A673 (cell line): ENCODE data around the gene TOM1L2. TPM values are rescaled to one million over a fixed set of nuclear protein-coding genes. Genes with fewer than 3 reads are reported as not detected.

Experiments used
- BruUV-seq: library from RNA; stranded (reverse); fragments of 400-500 nt; replicated peaks from 2 replicates; lab custom pipeline; 2021; lab: Mats Ljungman, UMichigan
- CTCF ChIA-PET: fragments of 300-600 bp; sonication (Branson Sonifier 250); formaldehyde crosslinking; loops from one replicate; lab custom pipeline; 2022; ENCODE audit warnings: antibody characterized with exemption; lab: Charles Lee
- POLR2A ChIA-PET: fragments of 300-600 bp; sonication (Branson Sonifier 250); formaldehyde crosslinking; loops from one replicate; lab custom pipeline; 2022; ENCODE audit warnings: antibody characterized with exemption; ENCODE audit not compliant: low non-redundant PET; lab: Charles Lee
- DNase-seq: peaks from one replicate; pipeline ENCODE4 v3.0.0-alpha.2; 2015; ENCODE audit warnings: low spot score
- H3K27ac ChIP-seq: fragments of 200-600 bp; sonication (generic); 2 replicates; pipeline ENCODE4 v1.5.1; 2016; ENCODE audit warnings: mixed run types, low read depth, mild to moderate bottlenecking, mixed read lengths, antibody characterized with exemption, low read length; ENCODE audit not compliant: poor library complexity, severe bottlenecking
- H3K27me3 ChIP-seq: fragments of 200-600 bp; sonication (generic); replicated peaks from 2 replicates; pipeline ENCODE4 v1.6.1; 2017; ENCODE audit warnings: mixed run types, low read depth, mild to moderate bottlenecking, mixed read lengths, antibody characterized with exemption, low read length; ENCODE audit not compliant: insufficient read depth, poor library complexity
- H3K36me3 ChIP-seq: fragments of 200-600 bp; sonication (generic); 2 replicates; pipeline ENCODE4 v1.6.1; 2016; ENCODE audit warnings: mixed run types, mild to moderate bottlenecking, mixed read lengths, antibody characterized with exemption, low read length; ENCODE audit not compliant: insufficient read depth, poor library complexity, severe bottlenecking
- H3K4me1 ChIP-seq: fragments of 200-600 bp; sonication (generic); 2 replicates; pipeline ENCODE4 v1.6.1; 2017; ENCODE audit warnings: mixed run types, mild to moderate bottlenecking, mixed read lengths, antibody characterized with exemption, low read length; ENCODE audit not compliant: insufficient read depth, poor library complexity, severe bottlenecking
- H3K4me3 ChIP-seq: fragments of 200-600 bp; sonication (generic); 2 replicates; pipeline ENCODE4 v1.5.1; 2016; ENCODE audit warnings: low read depth, mixed run types, mild to moderate bottlenecking, mixed read lengths, low read length; ENCODE audit not compliant: poor library complexity, severe bottlenecking
- H3K9me3 ChIP-seq: fragments of 200-600 bp; sonication (generic); 2 replicates; pipeline ENCODE4 v1.6.1; 2016; ENCODE audit warnings: mixed run types, low read depth, mild to moderate bottlenecking, mixed read lengths, antibody characterized with exemption, low read length; ENCODE audit not compliant: poor library complexity, severe bottlenecking
- CTCF ChIP-seq: fragments of 300-800, 200-600 bp; sonication (generic); conservative IDR thresholded peaks from 2 replicates; pipeline ENCODE4 v1.5.1; 2017; ENCODE audit warnings: low read depth, mild to moderate bottlenecking, antibody characterized with exemption, low read length, moderate library complexity, mixed read lengths
- EZH2 ChIP-seq: fragments of 200-600 bp; sonication (generic); IDR thresholded peaks from 2 replicates; pipeline ENCODE4 v1.6.1; 2017; ENCODE audit warnings: borderline replicate concordance, low read depth, mild to moderate bottlenecking, mixed read lengths, antibody characterized with exemption, low read length; ENCODE audit not compliant: poor library complexity, severe bottlenecking
- intact Hi-C: fragments of 100-400 bp; cut with micrococcal nuclease; formaldehyde crosslinking; loops from one replicate; pipeline ENCODE4 v1.10.0; 2022; ENCODE audit not compliant: unreplicated experiment
- total RNA-seq: library from RNA; stranded (reverse); gene quantifications from 2 replicates; pipeline ENCODE4 v1.2.3, GENCODE V29; 2021

TOM1L2 gene
- total RNA-seq, 1 experiment from 2014 or later: 10.0 TPM

DNA sequence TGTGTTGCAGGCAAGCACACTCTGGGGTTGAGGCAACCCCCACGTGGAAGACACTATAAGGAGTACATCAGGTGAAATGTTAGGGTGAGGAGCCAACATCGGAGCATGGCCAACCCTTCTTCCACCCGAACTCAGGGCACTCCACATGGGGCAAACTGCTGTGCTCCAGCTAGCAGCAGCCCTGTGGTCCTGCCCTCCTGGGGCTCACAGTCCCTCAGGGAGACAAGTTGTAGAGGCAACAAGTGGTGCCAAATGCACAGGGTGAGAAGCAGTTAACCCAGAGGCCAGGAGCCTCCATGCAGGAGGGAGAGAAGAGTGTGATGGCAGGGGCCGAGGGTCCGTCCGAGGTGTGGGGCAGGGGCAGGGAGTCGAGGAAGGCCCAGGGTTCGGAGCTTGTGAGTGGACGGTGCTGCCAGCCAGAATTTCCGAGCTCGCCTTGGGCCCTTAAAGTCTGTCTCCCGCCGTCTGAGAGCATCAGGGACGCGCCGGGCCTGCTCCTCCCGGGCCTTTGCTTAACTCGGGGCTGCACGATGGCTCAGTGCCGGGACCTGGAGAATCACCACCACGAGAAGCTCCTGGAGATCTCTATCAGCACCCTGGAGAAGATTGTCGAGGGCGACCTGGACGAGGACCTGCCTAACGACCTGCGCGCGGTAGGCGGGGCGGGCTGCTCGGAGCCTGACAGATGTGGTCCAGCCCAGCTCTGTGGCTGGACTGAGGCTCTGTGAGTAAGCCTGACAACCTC, 34.5 kb upstream of the TOM1L2 start:
- no peak for DNase-seq
- intact Hi-C loops: no loop called here
- Histone ChIP-seq H3K4me1 (no peaks in the 10 kb centered on the region), H3K27me3 (no peaks in the 10 kb centered on the region), H3K27ac (no peak overlapping the region), H3K4me3 (no peak overlapping the region), H3K36me3 (no peaks in the 10 kb centered on the region), H3K9me3 (no peaks in the 10 kb centered on the region)
- POLR2A ChIA-PET: no interaction called here
- CTCF ChIA-PET: no interaction called here
- TF ChIP-seq CTCF (no peak), EZH2 (no peak)
- no TSS peak for BruUV-seq

- Histone ChIP-seq H3K36me3 (no peaks in the 10 kb centered on the region), H3K9me3 (no peaks in the 10 kb centered on the region), H3K4me3 (no peak overlapping the region), H3K27me3 (no peaks in the 10 kb centered on the region), H3K27ac (no peak overlapping the region), H3K4me1 (no peaks in the 10 kb centered on the region)
- intact Hi-C loops: no loop called here
- BruUV-seq: no TSS peak
- ChIA-PET POLR2A (no interaction called here), CTCF (no interaction called here)
- TF ChIP-seq CTCF (no peak), EZH2 (no peak)
- no peak for DNase-seq
Measured at GRCh38 chr17:18005496-18005895, 33.3 kb upstream of the TOM1L2 start.

DNA sequence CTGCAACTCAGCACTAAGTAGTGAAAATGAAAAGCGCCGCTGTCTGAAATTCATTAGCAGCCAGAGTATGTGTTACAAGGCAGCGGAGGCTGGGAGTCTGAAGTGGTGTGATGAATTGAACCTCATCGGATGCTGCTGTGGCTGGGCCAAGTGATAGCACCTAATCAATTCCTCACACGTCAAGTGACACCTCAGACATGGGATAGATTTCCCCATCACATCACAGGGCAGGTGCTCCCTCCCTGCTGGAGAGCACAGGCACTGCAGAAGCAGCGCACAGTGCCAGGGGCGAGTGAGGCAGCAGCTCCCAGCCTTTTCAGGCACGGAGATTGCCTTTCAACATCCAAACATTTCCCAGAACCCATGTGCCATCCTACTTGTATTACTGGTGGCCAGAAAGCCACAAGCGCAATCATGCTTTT, 32.7 kb upstream of the TOM1L2 start:
- no peak for DNase-seq
- no peaks in the 10 kb centered on the region for H3K4me1 ChIP-seq
- H3K27me3 ChIP-seq: no peaks in the 10 kb centered on the region
- H3K4me3 ChIP-seq: no peak overlapping the region
- ChIA-PET CTCF (no interaction called here), POLR2A (no interaction called here)
- no peaks in the 10 kb centered on the region for H3K9me3 ChIP-seq
- H3K36me3 ChIP-seq: no peaks in the 10 kb centered on the region
- no TSS peak for BruUV-seq
- peak; percentile 27; the same call in 1 of the 2 replicates for TF ChIP-seq CTCF
- TF ChIP-seq EZH2: no peak
- H3K27ac ChIP-seq: no peak overlapping the region
- intact Hi-C loops: no loop called here
